GM23248 (cell line): ENCODE measurements around the gene TCF4. TPM values are rescaled to one million over a fixed set of nuclear protein-coding genes. Genes with fewer than 3 reads are reported as not detected.
A peak's percentile ranks its signal among the peaks of the same experiment; 100 is the strongest.

Experiments
- DNase-seq: peaks from one replicate; pipeline ENCODE4 v3.0.0-alpha.2; 2015
- H2AFZ ChIP-seq: fragments of 200-600 bp; sonication (generic); 2 replicates; pipeline ENCODE4 v1.6.1; 2016; ENCODE audit warnings: antibody characterized with exemption
- H3F3A ChIP-seq: fragments of 200-600 bp; sonication (generic); 2 replicates; pipeline ENCODE4 v1.6.1; 2016; ENCODE audit warnings: mild to moderate bottlenecking, antibody characterized with exemption, mixed run types; ENCODE audit not compliant: insufficient read depth
- H3K27ac ChIP-seq: fragments of 200-600 bp; sonication (generic); 2 replicates; pipeline ENCODE4 v1.5.1; 2016; ENCODE audit warnings: mild to moderate bottlenecking
- H3K27me3 ChIP-seq: fragments of 200-600 bp; sonication (generic); replicated peaks from 2 replicates; pipeline ENCODE4 v1.6.1; 2016; ENCODE audit warnings: mild to moderate bottlenecking; ENCODE audit not compliant: insufficient read depth
- H3K36me3 ChIP-seq: fragments of 200-600 bp; sonication (generic); 2 replicates; pipeline ENCODE4 v1.6.1; 2016; ENCODE audit warnings: low read depth, mild to moderate bottlenecking
- H3K4me1 ChIP-seq: fragments of 200-600 bp; sonication (generic); 2 replicates; pipeline ENCODE4 v1.6.1; 2016; ENCODE audit warnings: mild to moderate bottlenecking; ENCODE audit not compliant: insufficient read depth
- H3K4me2 ChIP-seq: fragments of 200-600 bp; sonication (generic); one replicate; pipeline ENCODE4 v1.6.1; 2016; ENCODE audit warnings: mild to moderate bottlenecking; ENCODE audit not compliant: unreplicated experiment
- H3K4me3 ChIP-seq: fragments of 200-600 bp; sonication (generic); 2 replicates; pipeline ENCODE4 v1.5.1; 2016; ENCODE audit warnings: mild to moderate bottlenecking
- H3K79me2 ChIP-seq: fragments of 200-600 bp; sonication (generic); 2 replicates; pipeline ENCODE4 v1.6.1; 2016; ENCODE audit warnings: mild to moderate bottlenecking; ENCODE audit not compliant: insufficient read depth
- H3K9ac ChIP-seq: fragments of 200-600 bp; sonication (generic); 2 replicates; pipeline ENCODE4 v1.6.1; 2016; ENCODE audit warnings: mild to moderate bottlenecking
- H3K9me2 ChIP-seq: fragments of 200-600 bp; sonication (generic); 2 replicates; pipeline ENCODE4 v1.6.1; 2016; ENCODE audit warnings: mixed run types, mild to moderate bottlenecking, moderate library complexity; ENCODE audit not compliant: insufficient read depth
- H3K9me3 ChIP-seq: fragments of 200-600 bp; sonication (generic); one replicate; pipeline ENCODE4 v1.6.1; 2017; ENCODE audit warnings: low read depth
- H4K20me1 ChIP-seq: fragments of 200-600 bp; sonication (generic); 2 replicates; pipeline ENCODE4 v1.6.0; 2016; ENCODE audit not compliant: insufficient read depth
- EZH2 ChIP-seq: fragments of 200-600 bp; sonication (generic); IDR thresholded peaks from 2 replicates; pipeline ENCODE4 v1.6.1; 2018; ENCODE audit warnings: antibody characterized with exemption, mild to moderate bottlenecking; ENCODE audit not compliant: insufficient read depth, poor library complexity, severe bottlenecking
- EZH2phosphoT487 ChIP-seq: fragments of 200-600 bp; sonication (generic); IDR thresholded peaks from 2 replicates; pipeline ENCODE4 v1.6.1; 2018; ENCODE audit warnings: antibody characterized with exemption, moderate library complexity, mild to moderate bottlenecking, low read depth; ENCODE audit not compliant: insufficient read depth
- WGBS, 2 experiments: methylation state at CpG; one replicate each; pipeline ENCODE4 v1.1.6; 2015 to 2017; ENCODE audit warnings: low lambda C conversion rate in 2 of 2, low coverage in 1 of 2; ENCODE audit errors: missing lambda C conversion rate in 2 of 2; 5-methylcytosine and 5-hydroxymethylcytosine counted together
- in situ Hi-C: fragments of 300-500 bp; cut with MboI; formaldehyde crosslinking; loops from 2 replicates; pipeline ENCODE4 v1.15.0; 2020
- polyA plus RNA-seq: library from polyadenylated mRNA; unstranded; fragments of >200 nt; fragmentation: Nextera tagmentation; extraction: Ambion mirVana; gene quantifications from 2 replicates; pipeline ENCODE4 v1.2.1, GENCODE V29; 2016
- total RNA-seq: library from RNA; depleted of rRNA; stranded (reverse); fragments of >200 nt; shearing (Covaris generic); gene quantifications from 2 replicates; pipeline ENCODE4 v1.2.3, GENCODE V29; 2014

TCF4 gene
- total and polyA plus RNA-seq, 2 experiments from 2014 or later: 54.5 to 59.3 TPM

- no peaks in the 10 kb centered on the region for H3K9me3 ChIP-seq
- no peak overlapping the region for H3K4me3 ChIP-seq
- peak; percentile 55 for DNase-seq
- H3K36me3 ChIP-seq: no peaks in the 10 kb centered on the region
- in situ Hi-C loops: no loop called here
- H3K9me2 ChIP-seq: no peaks in the 10 kb centered on the region
- 86 to 97% methylated on average over 1 of the region's 1 CpG for WGBS, 2 experiments
- no peak overlapping the region for H3K27ac ChIP-seq
- no peak for TF ChIP-seq EZH2phosphoT487
- TF ChIP-seq EZH2: no peak
- H3K27me3 ChIP-seq: no peaks in the 10 kb centered on the region
- H3K9ac ChIP-seq: no peak overlapping the region
- H3K79me2 ChIP-seq: peaks cover 94% of the 10 kb centered on the region
- peak overlapping the region; percentile 25 for H3K4me2 ChIP-seq
- peaks cover 17% of the 10 kb centered on the region for H3F3A ChIP-seq
- H4K20me1 ChIP-seq: no peaks in the 10 kb centered on the region
- peaks cover 25% of the 10 kb centered on the region for H3K4me1 ChIP-seq
- H2AFZ ChIP-seq: no peak overlapping the region
Measured at GRCh38 chr18:55494899-55495298, 93.1 kb downstream of the TCF4 start.

GRCh38 chr18:55494441-55494840, 93.6 kb downstream of the TCF4 start:
- in situ Hi-C loops: no loop called here
- no peak for TF ChIP-seq EZH2phosphoT487
- no peak for TF ChIP-seq EZH2
- no peak overlapping the region for H3K27ac ChIP-seq
- H3F3A ChIP-seq: peaks cover 12% of the 10 kb centered on the region; the same call in 1 of the 2 replicates
- no peak overlapping the region for H3K9ac ChIP-seq
- H3K27me3 ChIP-seq: no peaks in the 10 kb centered on the region
- peaks cover 20% of the 10 kb centered on the region for H3K4me1 ChIP-seq
- no peaks in the 10 kb centered on the region for H3K36me3 ChIP-seq
- H3K4me3 ChIP-seq: no peak overlapping the region
- no peaks in the 10 kb centered on the region for H3K9me2 ChIP-seq
- H4K20me1 ChIP-seq: no peaks in the 10 kb centered on the region
- peak overlapping the region; percentile 25 for H3K4me2 ChIP-seq
- no peak overlapping the region for H2AFZ ChIP-seq
- H3K9me3 ChIP-seq: no peaks in the 10 kb centered on the region
- 95 to 100% methylated on average over 1 of the region's 1 CpG for WGBS, 2 experiments
- peaks cover 97% of the 10 kb centered on the region for H3K79me2 ChIP-seq
- DNase-seq: no peak

- no peaks in the 10 kb centered on the region for H4K20me1 ChIP-seq
- 0 out of 2 replicates have a peak, but pooled peaks cover 7% of the 10 kb centered on the region for H3F3A ChIP-seq
- H3K27me3 ChIP-seq: no peaks in the 10 kb centered on the region
- in situ Hi-C loops: no loop called here
- H3K27ac ChIP-seq: no peak overlapping the region
- H3K4me3 ChIP-seq: no peak overlapping the region
- H2AFZ ChIP-seq: no peak overlapping the region
- no peaks in the 10 kb centered on the region for H3K9me3 ChIP-seq
- H3K79me2 ChIP-seq: peaks cover 97% of the 10 kb centered on the region
- DNase-seq: no peak
- no peaks in the 10 kb centered on the region for H3K36me3 ChIP-seq
- 80 to 86% methylated on average over 4 of the region's 4 CpGs for WGBS, 2 experiments
- TF ChIP-seq EZH2phosphoT487: no peak
- no peak for TF ChIP-seq EZH2
- no peak overlapping the region for H3K4me2 ChIP-seq
- H3K4me1 ChIP-seq: peaks cover 25% of the 10 kb centered on the region
- H3K9me2 ChIP-seq: no peaks in the 10 kb centered on the region
- no peak overlapping the region for H3K9ac ChIP-seq
Measured at GRCh38 chr18:55491616-55492015, 96.4 kb downstream of the TCF4 start.

GRCh38 chr18:55489034-55489986, 98.7 kb downstream of the TCF4 start:
- H2AFZ ChIP-seq: no peak overlapping the region
- H3K9me3 ChIP-seq: no peaks in the 10 kb centered on the region
- no peak overlapping the region for H3K4me2 ChIP-seq
- no peaks in the 10 kb centered on the region for H3K9me2 ChIP-seq
- in situ Hi-C loops: no loop called here
- H3F3A ChIP-seq: peaks cover 10% of the 10 kb centered on the region
- no peaks in the 10 kb centered on the region for H3K36me3 ChIP-seq
- no peaks in the 10 kb centered on the region for H3K27me3 ChIP-seq
- H3K4me1 ChIP-seq: peaks cover 29% of the 10 kb centered on the region
- H4K20me1 ChIP-seq: no peaks in the 10 kb centered on the region
- H3K79me2 ChIP-seq: peaks cover 97% of the 10 kb centered on the region
- TF ChIP-seq EZH2: no peak
- TF ChIP-seq EZH2phosphoT487: no peak
- H3K4me3 ChIP-seq: no peak overlapping the region
- 69% methylated on average over 10 of the region's 10 CpGs for WGBS, 2 experiments
- H3K9ac ChIP-seq: no peak overlapping the region
- no peak overlapping the region for H3K27ac ChIP-seq
- no peak for DNase-seq
